ENCODE measurements around the gene SEMA3C.

DNA sequence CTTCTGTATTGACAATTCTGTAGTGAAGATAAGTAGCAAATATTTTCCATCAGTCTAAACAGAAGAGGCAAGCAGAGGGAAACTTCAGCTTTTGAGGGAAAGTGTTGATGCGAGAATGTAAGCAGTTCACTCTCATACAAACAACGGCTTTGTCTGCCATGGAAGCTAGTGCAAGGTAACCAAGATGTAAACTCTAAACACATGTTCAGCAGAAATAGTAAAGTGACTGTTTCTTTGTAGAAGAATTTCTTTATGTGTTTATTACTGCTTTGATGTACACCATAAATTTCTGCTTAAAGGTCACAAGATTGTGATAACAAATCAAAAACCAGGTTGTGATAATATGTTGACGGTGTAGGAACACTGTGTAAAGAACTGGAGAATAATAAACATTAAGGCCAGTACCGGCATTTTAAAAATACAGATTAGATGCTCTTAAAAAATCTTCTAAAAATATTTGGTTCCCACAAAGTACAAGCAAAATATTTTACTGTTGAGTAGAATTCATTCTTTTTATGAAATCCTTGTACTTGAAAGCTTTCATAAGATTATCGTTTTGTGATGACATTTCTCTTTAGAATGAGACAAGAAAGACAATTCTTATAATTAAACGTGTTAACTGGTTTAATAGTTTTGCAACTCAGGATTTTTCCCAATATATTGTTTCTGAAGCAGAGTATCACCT, 34.2 kb downstream of the SEMA3C start:
- TF ChIP-seq, protein P1, sequence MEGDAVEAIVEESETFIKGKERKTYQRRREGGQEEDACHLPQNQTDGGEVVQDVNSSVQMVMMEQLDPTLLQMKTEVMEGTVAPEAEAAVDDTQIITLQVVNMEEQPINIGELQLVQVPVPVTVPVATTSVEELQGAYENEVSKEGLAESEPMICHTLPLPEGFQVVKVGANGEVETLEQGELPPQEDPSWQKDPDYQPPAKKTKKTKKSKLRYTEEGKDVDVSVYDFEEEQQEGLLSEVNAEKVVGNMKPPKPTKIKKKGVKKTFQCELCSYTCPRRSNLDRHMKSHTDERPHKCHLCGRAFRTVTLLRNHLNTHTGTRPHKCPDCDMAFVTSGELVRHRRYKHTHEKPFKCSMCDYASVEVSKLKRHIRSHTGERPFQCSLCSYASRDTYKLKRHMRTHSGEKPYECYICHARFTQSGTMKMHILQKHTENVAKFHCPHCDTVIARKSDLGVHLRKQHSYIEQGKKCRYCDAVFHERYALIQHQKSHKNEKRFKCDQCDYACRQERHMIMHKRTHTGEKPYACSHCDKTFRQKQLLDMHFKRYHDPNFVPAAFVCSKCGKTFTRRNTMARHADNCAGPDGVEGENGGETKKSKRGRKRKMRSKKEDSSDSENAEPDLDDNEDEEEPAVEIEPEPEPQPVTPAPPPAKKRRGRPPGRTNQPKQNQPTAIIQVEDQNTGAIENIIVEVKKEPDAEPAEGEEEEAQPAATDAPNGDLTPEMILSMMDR (IDR thresholded peaks at IDR 0.05) = no peak
- TF ChIP-seq POLR2A (IDR thresholded peaks at IDR 0.05) (no peak), POLR2AphosphoS5 (IDR thresholded peaks at IDR 0.05) (no peak), EP300 (IDR thresholded peaks at IDR 0.05) (no peak)

All from sigmoid colon (tissue), 4 donors.